HT-29 (cell line): ENCODE data around the gene NTRK1. TPM values are rescaled to one million over a fixed set of nuclear protein-coding genes. Genes with fewer than 3 reads are reported as not detected.
A peak's percentile ranks its signal among the peaks of the same experiment; 100 is the strongest.
"Not testable (repeated sequence)": the region's sequence is repeated elsewhere in the genome, so short reads cannot be mapped to it uniquely, and the experiment has no call there.

ENCODE experiments used
- DNase-seq: peaks from one replicate; pipeline ENCODE4 v3.0.0-alpha.2; 2015; ENCODE audit warnings: low spot score
- total RNA-seq: library from RNA; depleted of rRNA; stranded (reverse); fragments of >200 nt; shearing (Covaris generic); gene quantifications from 2 replicates; pipeline ENCODE4 v1.2.3, GENCODE V29; 2014

The NTRK1 gene
- total RNA-seq, 1 experiment from 2014 or later: not detected

- no peak for DNase-seq
Observed at GRCh38 chr1:156912861-156913808, 52.5 kb downstream of the NTRK1 start.

- no peak for DNase-seq
Observed at GRCh38 chr1:156913809-156914387, 53.2 kb downstream of the NTRK1 start.

- DNase-seq: no peak
Observed at GRCh38 chr1:156914440-156914856, 53.8 kb downstream of the NTRK1 start.

- DNase-seq: peak; percentile 74
Observed at GRCh38 chr1:156920233-156921052, 59.8 kb downstream of the NTRK1 start, which contains the start of gene LRRC71. TSS of gene LRRC71 (plus strand) at chr1:156920632. CDS start at chr1:156920804, 172 bp downstream.

GRCh38 chr1:156921053-156921529, 60.4 kb downstream of the NTRK1 start:
- no peak for DNase-seq

- DNase-seq: no peak
Observed at GRCh38 chr1:156922986-156923669, 62.5 kb downstream of the NTRK1 start.

GRCh38 chr1:156923670-156924477, 63.2 kb downstream of the NTRK1 start:
- DNase-seq: no peak

GRCh38 chr1:156924478-156925153, 64.0 kb downstream of the NTRK1 start:
- no peak for DNase-seq

- no peak for DNase-seq
Observed at GRCh38 chr1:156925154-156926010, 64.7 kb downstream of the NTRK1 start.

GRCh38 chr1:156926175-156926574, 65.5 kb downstream of the NTRK1 start:
- peak; percentile 75 for DNase-seq

- not testable (repeated sequence) for DNase-seq
Observed at GRCh38 chr1:156926695-156927094, 66.0 kb downstream of the NTRK1 start.

GRCh38 chr1:156927215-156928042, 66.8 kb downstream of the NTRK1 start:
- peak; percentile 70 for DNase-seq

- DNase-seq: no peak
Observed at GRCh38 chr1:156928043-156928602, 67.5 kb downstream of the NTRK1 start.

GRCh38 chr1:156929596-156930238, 69.1 kb downstream of the NTRK1 start:
- no peak for DNase-seq

GRCh38 chr1:156930483-156930882, 69.8 kb downstream of the NTRK1 start:
- no peak for DNase-seq
